Kidney (tissue), 14 donors: ENCODE results near the gene KCNMB3. TPM values are rescaled to one million over a fixed set of nuclear protein-coding genes. Genes with fewer than 3 reads are reported as not detected.
A peak's percentile ranks its signal among the peaks of the same experiment; 100 is the strongest.
"Not testable (repeated sequence)": the region's sequence is repeated elsewhere in the genome, so short reads cannot be mapped to it uniquely, and the experiment has no call there.

Experiments used
- DNase-seq, 5 donors: peaks; one replicate each; pipeline ENCODE4 v3.0.0-alpha.2; 2013 to 2020
- FAIRE-seq: peaks from 2 replicates; lab custom pipeline; 2012; peaks lifted over from hg19 to GRCh38; lab: Jason Lieb, UNC
- H3K27ac ChIP-seq, 2 donors: one replicate each; pipeline ENCODE4 v1.7.0; 2013; ENCODE audit warnings: low read depth in 2 of 2, low read length in 2 of 2, inconsistent platforms in 1 of 2
- H3K27me3 ChIP-seq: one replicate; pipeline ENCODE4 v1.7.1; 2013; ENCODE audit warnings: low read length, inconsistent platforms; ENCODE audit not compliant: control insufficient read depth, insufficient read depth
- H3K36me3 ChIP-seq, 3 donors: one replicate each; pipeline versions ENCODE4 v1.7.0 to v1.7.1; 2013; ENCODE audit warnings: low read length in 3 of 3, control low read depth in 1 of 3, inconsistent platforms in 1 of 3; ENCODE audit not compliant: insufficient read depth in 3 of 3, control insufficient read depth in 2 of 3
- H3K4me1 ChIP-seq, 3 donors: one replicate each; pipeline versions ENCODE4 v1.7.0 to v1.7.1; 2013; ENCODE audit warnings: low read length in 3 of 3, inconsistent platforms in 1 of 3, low read depth in 1 of 3; ENCODE audit not compliant: control insufficient read depth in 2 of 3, insufficient read depth in 2 of 3
- H3K4me3 ChIP-seq, 3 donors: one replicate each; pipeline versions ENCODE4 v1.7.0 to v1.8.1; 2013; ENCODE audit warnings: low read length in 3 of 3, control low read depth in 1 of 3, inconsistent platforms in 1 of 3
- H3K9ac ChIP-seq, 3 donors: one replicate each; pipeline versions ENCODE4 v1.7.0 to v1.7.1; 2013; ENCODE audit warnings: low read length in 3 of 3, control low read depth in 1 of 3, inconsistent platforms in 1 of 3
- H3K9me3 ChIP-seq, 3 donors: one replicate each; pipeline versions ENCODE4 v1.7.0 to v1.7.1; 2013; ENCODE audit warnings: low read length in 3 of 3, control low read depth in 1 of 3, inconsistent platforms in 1 of 3; ENCODE audit not compliant: control insufficient read depth in 2 of 3, insufficient read depth in 1 of 3
- CTCF ChIP-seq: IDR thresholded peaks from 3 replicates; pipeline ENCODE4 v1.5.1; 2012; ENCODE audit warnings: mild to moderate bottlenecking, moderate library complexity, borderline replicate concordance; ENCODE audit not compliant: insufficient read depth; ENCODE audit errors: extremely low read depth
- intact Hi-C: fragments of 100-400 bp; cut with DNase I; formaldehyde crosslinking; loops from one replicate; pipeline ENCODE4 v1.11.1; 2022
- polyA plus RNA-seq: library from polyadenylated mRNA; stranded (reverse); fragments of 350-450 nt; fragmentation: Illumina TruSeq; extraction: RNeasy Lipid Tissue Mini Kit (QIAGEN cat#74804); gene quantifications from one replicate; pipeline ENCODE4 v1.2.3, GENCODE V29; 2014; ENCODE audit warnings: low read depth, low replicate concordance; ENCODE audit not compliant: insufficient read depth
- total RNA-seq: library from RNA; stranded (reverse); fragmentation: NEBNext Ultra II Directional; extraction: Animal tissue kit (Norgen Biotek cat#: 25700); gene quantifications from one replicate; pipeline ENCODE4 v1.2.1, GENCODE V29; 2021
- donor health status: control.
- donor health status: control.
- donor health status: control.
- donor health status: control.
- donor health status: control.
- donor health status: DM: yes; HTN: yes; CAD: no.
- donor health status: Normal renal cell carcinoma (clear cell type).

KCNMB3 gene
- total and polyA plus RNA-seq, 2 donors from 2014 or later: 1.7 to 3.7 TPM

GRCh38 chr3:179260949-179261765 lies 10.2 kb upstream of the KCNMB3 start:
- FAIRE-seq (no peak), DNase-seq (peak; percentile 74 to 89 (median 80))
- Histone ChIP-seq H3K9me3 (no peaks in the 10 kb centered on the region), H3K4me3 (peak overlapping the region; percentile 59 to 75 (median 65)), H3K27me3 (no peaks in the 10 kb centered on the region), H3K27ac (no peak overlapping the region), H3K36me3 (no peaks in the 10 kb centered on the region), H3K4me1 (no peaks in the 10 kb centered on the region), H3K9ac (peak overlapping the region in 2 of 3 donors; percentile 38 to 58)
- intact Hi-C loops: no loop called here
- no peak for TF ChIP-seq CTCF

- H3K9ac ChIP-seq, H3K27me3 ChIP-seq, H3K9me3 ChIP-seq, DNase-seq, H3K27ac ChIP-seq, H3K36me3 ChIP-seq, FAIRE-seq, H3K4me1 ChIP-seq, intact Hi-C loops: not testable (repeated sequence)
- peak overlapping the region in 1 of 3 donors; percentile 59 for H3K4me3 ChIP-seq
Measured at GRCh38 chr3:179259959-179260756, 9.2 kb upstream of the KCNMB3 start.

- H3K4me1 ChIP-seq: no peaks in the 10 kb centered on the region
- H3K27ac ChIP-seq: no peak overlapping the region
- TF ChIP-seq CTCF: no peak
- H3K9ac ChIP-seq: no peak overlapping the region
- DNase-seq (no peak), FAIRE-seq (no peak)
- intact Hi-C loops: no loop called here
- no peaks in the 10 kb centered on the region for H3K9me3 ChIP-seq
- no peaks in the 10 kb centered on the region for H3K27me3 ChIP-seq
- H3K4me3 ChIP-seq: no peak overlapping the region
- H3K36me3 ChIP-seq: no peaks in the 10 kb centered on the region
Measured at GRCh38 chr3:179258820-179259219, 7.9 kb upstream of the KCNMB3 start.

GRCh38 chr3:179257742-179258141 lies 6.8 kb upstream of the KCNMB3 start:
- H3K27ac ChIP-seq, H3K4me3 ChIP-seq, DNase-seq, H3K27me3 ChIP-seq, FAIRE-seq, H3K9ac ChIP-seq, H3K4me1 ChIP-seq, H3K36me3 ChIP-seq, H3K9me3 ChIP-seq, intact Hi-C loops: not testable (repeated sequence)
